Esophagus squamous epithelium (tissue), 5 donors: ENCODE data around the gene NIP7. TPM values are rescaled to one million over a fixed set of nuclear protein-coding genes. Genes with fewer than 3 reads are reported as not detected.
"Not testable (repeated sequence)": the region's sequence is repeated elsewhere in the genome, so short reads cannot be mapped to it uniquely, and the experiment has no call there.

Source experiments
- DNase-seq: peaks from one replicate; lab custom pipeline; 2025; lab: John Stamatoyannopoulos, UW
- H3K27ac ChIP-seq, 4 donors: fragments of 200-600 bp; sonication (generic); one replicate each; pipeline ENCODE4 v1.5.1; 2016 to 2019; ENCODE audit warnings: mild to moderate bottlenecking in 1 of 4
- H3K27me3 ChIP-seq, 4 donors: fragments of 200-600 bp; sonication (generic); 1 replicate in 3 of 4; 2 replicates in 1 of 4; pipeline versions ENCODE4 v1.5.1 to v1.6.0; 2017 to 2021; ENCODE audit warnings: antibody characterized with exemption in 1 of 4
- H3K36me3 ChIP-seq, 3 donors: fragments of 200-600 bp; sonication (generic); one replicate each; pipeline ENCODE4 v1.5.1; 2016 to 2019
- H3K4me1 ChIP-seq, 3 donors: fragments of 200-600 bp; sonication (generic); one replicate each; pipeline ENCODE4 v1.5.1; 2017 to 2019
- H3K4me3 ChIP-seq, 4 donors: fragments of 200-600 bp; sonication (generic); 1 replicate in 3 of 4; 2 replicates in 1 of 4; pipeline ENCODE4 v1.5.1; 2016 to 2019; ENCODE audit warnings: mild to moderate bottlenecking in 2 of 4, moderate library complexity in 1 of 4
- H3K9me3 ChIP-seq, 3 donors: fragments of 200-600 bp; sonication (generic); one replicate each; pipeline ENCODE4 v1.5.1; 2016 to 2019
- POLR2A ChIP-seq, 4 donors: fragments of 450-650 bp; IDR thresholded peaks; one replicate each; pipeline ENCODE4 v1.6.1; 2017; ENCODE audit warnings: antibody characterized with exemption in 4 of 4, mild to moderate bottlenecking in 4 of 4, moderate library complexity in 3 of 4
- WGBS, 2 donors: methylation state at CpG; one replicate each; pipeline ENCODE4 v1.1.5; 2018; 5-methylcytosine and 5-hydroxymethylcytosine counted together
- intact Hi-C: fragments of 100-400 bp; cut with DNase I; formaldehyde crosslinking; loops from one replicate; pipeline ENCODE4 v1.15.0; 2022
- total RNA-seq, 4 donors: library from RNA; depleted of rRNA; stranded (reverse); fragments of >200 nt; gene quantifications; one replicate each; pipeline ENCODE4 v1.1.0, GENCODE V29; 2016
- TF ChIP-seq, protein P1 (sequence below), 6 experiments: fragments of 450-650 bp in 4 of 6; fragments of 200-600 bp in 2 of 6; sonication (generic) in 2 of 6; IDR thresholded peaks; one replicate each; pipeline ENCODE4 v1.5.1; 2016 to 2019; ENCODE audit warnings: antibody characterized with exemption in 6 of 6, mild to moderate bottlenecking in 4 of 6, moderate library complexity in 4 of 6
- donor health status: DM: yes; HTN: yes; CAD: no.

Gene NIP7
- total RNA-seq, 4 donors from 2014 or later: 14.1 to 29.6 (median 25.5) TPM

DNA sequence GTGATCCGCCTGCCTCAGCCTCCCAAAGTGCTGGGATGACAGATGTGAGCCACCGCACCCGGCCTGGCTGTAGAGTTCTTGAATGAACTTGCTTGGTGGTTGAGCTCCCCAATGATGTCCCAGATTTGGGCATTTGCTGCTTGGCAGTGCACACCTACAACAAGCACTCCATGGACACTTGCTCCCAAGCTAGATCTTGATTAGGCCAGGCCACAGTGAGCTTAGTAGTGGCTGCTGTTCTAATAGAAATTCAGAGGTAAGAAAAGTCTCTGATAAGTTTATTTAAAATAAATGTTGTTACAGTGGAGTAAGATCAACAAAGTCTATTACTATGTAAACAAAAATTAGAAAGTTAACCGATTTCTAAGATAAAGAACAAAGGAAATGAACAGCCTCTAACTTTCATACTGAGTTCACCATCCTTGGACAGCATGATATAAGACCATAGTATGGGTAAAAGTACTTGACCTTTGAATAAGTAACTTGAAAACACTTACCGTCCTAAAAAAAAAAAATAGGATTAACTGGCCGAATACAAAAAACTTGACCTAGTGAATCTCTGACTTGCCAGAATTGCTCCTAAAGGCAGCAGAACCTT, 11.1 kb downstream of the NIP7 start:
- TF ChIP-seq POLR2A (IDR thresholded peaks at IDR 0.05): no peak
- TF ChIP-seq, protein P1, sequence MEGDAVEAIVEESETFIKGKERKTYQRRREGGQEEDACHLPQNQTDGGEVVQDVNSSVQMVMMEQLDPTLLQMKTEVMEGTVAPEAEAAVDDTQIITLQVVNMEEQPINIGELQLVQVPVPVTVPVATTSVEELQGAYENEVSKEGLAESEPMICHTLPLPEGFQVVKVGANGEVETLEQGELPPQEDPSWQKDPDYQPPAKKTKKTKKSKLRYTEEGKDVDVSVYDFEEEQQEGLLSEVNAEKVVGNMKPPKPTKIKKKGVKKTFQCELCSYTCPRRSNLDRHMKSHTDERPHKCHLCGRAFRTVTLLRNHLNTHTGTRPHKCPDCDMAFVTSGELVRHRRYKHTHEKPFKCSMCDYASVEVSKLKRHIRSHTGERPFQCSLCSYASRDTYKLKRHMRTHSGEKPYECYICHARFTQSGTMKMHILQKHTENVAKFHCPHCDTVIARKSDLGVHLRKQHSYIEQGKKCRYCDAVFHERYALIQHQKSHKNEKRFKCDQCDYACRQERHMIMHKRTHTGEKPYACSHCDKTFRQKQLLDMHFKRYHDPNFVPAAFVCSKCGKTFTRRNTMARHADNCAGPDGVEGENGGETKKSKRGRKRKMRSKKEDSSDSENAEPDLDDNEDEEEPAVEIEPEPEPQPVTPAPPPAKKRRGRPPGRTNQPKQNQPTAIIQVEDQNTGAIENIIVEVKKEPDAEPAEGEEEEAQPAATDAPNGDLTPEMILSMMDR (IDR thresholded peaks at IDR 0.05): no peak
- H3K36me3 ChIP-seq: peaks cover 0 to 52% (median 3%) of the 10 kb centered on the region in 3 donors
- H3K4me3 ChIP-seq: no peak overlapping the region
- H3K4me1 ChIP-seq: no peaks in the 10 kb centered on the region
- 67 to 80% methylated on average over 3 to 6 of the region's 6 CpGs for WGBS, 2 donors
- no peak overlapping the region for H3K27ac ChIP-seq
- intact Hi-C loops: no loop called here
- no peaks in the 10 kb centered on the region for H3K9me3 ChIP-seq
- no peak for DNase-seq
- no peaks in the 10 kb centered on the region for H3K27me3 ChIP-seq

DNA sequence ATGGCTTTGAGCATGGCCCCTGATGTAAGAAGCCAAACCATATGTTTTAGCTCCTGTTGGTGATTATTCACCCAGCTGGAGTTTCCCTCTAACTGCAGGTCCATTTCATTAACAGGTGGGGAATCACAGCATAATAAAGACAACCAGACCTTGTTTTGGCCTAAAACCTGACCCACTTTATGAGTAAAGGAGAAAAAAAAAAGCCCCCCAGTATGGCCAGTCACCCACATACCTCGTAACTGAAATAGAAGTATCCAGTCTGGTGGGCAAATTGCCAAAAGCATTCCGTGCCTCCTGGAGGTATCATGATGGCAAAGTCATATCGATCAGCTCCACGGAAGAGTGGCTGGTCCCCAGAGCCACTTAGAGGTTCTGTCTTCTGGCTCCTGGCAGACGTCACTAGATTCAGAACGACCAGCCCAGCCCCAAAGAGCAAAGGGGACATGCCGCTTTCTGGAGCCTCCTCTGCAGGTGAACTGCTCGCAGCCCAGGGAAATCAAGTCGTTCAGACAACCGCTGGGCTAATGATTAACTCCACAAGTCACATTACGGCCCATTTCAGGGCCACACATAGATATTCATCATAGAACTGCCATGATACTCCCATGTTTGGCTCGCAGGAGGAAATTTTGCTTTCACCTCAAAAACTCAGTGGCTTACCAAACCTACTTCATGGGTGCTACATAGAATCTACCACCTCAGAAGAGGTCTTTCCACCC, 11.9 kb downstream of the NIP7 start, which contains the start of gene TMED6:
Gene TMED6 (minus strand): TSS at position 478 of the 719 bp plus-strand sequence. CDS start 33 bp downstream, at position 445.
- no peaks in the 10 kb centered on the region for H3K4me1 ChIP-seq
- peaks cover 6 to 52% (median 7%) of the 10 kb centered on the region in 3 donors for H3K36me3 ChIP-seq
- no peaks in the 10 kb centered on the region for H3K27me3 ChIP-seq
- no peak within 1 kb of the TSS for H3K27ac ChIP-seq
- intact Hi-C loops: no loop called here
- DNase-seq: no peak
- WGBS, 2 donors: 83 to 89% methylated on average over 12 of the region's 12 CpGs
- TF ChIP-seq, protein P1 (IDR thresholded peaks at IDR 0.05): no peak
- no peak for TF ChIP-seq POLR2A (IDR thresholded peaks at IDR 0.05)
- no peaks in the 10 kb centered on the region for H3K9me3 ChIP-seq
- no peak within 1 kb of the TSS for H3K4me3 ChIP-seq

DNA sequence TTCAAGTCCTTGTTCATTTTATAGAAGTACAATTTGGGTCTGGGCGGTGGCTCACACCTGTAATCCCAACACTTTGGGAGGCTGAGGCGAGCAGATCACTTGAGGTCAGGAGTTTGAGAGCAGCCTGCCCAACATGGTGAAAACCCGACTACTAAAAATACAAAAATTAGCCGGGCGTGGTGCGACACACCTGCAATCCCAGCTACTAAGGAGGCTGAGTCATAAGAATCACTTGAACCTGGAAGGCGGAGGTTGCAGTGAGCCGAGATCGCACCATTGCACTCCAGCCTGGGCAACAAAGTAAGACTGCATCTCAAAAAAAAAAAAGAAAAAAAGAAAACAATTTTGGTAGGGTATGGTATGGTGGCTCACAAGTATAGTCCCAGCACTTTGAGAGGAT, 20.5 kb downstream of the NIP7 start:
- H3K4me3 ChIP-seq, DNase-seq, H3K27me3 ChIP-seq, H3K9me3 ChIP-seq, intact Hi-C loops, H3K4me1 ChIP-seq, H3K27ac ChIP-seq: not testable (repeated sequence)
- H3K36me3 ChIP-seq: peaks cover 19 to 23% (median 21%) of the 10 kb centered on the region in 3 donors
- WGBS, 2 donors: 60 to 86% methylated on average over 9 of the region's 9 CpGs

DNA sequence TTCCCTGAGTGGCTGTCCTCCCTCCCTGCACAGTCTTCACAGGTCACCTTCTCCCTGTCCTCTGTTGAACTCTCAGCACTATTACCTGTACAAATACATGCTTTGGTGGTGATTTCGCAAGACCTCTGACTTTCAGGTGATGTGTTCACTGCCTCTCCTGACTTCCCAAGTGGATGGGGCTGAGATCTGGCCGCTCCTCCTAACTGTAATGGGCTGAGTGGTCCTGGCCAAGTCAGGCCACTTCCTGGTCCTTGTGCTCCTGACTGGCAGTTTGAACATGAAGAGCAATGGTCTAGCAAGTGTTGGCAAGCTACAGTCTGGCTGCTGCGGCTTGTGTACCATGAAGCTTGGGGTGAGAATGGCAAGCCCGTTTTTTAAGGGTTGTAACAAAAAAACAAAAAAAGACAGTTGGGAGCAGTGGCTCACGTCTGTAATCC, 23.7 kb downstream of the NIP7 start:
- Histone ChIP-seq H3K4me1 (no peaks in the 10 kb centered on the region), H3K9me3 (no peaks in the 10 kb centered on the region), H3K36me3 (peaks cover 14 to 55% (median 32%) of the 10 kb centered on the region in 3 donors), H3K27me3 (no peaks in the 10 kb centered on the region), H3K27ac (no peak overlapping the region), H3K4me3 (no peak overlapping the region)
- intact Hi-C loops: no loop called here
- no peak for DNase-seq
- 86 to 94% methylated on average over 5 of the region's 5 CpGs for WGBS, 2 donors
- TF ChIP-seq POLR2A (IDR thresholded peaks at IDR 0.05): no peak
- TF ChIP-seq, protein P1 (IDR thresholded peaks at IDR 0.05): no peak

DNA sequence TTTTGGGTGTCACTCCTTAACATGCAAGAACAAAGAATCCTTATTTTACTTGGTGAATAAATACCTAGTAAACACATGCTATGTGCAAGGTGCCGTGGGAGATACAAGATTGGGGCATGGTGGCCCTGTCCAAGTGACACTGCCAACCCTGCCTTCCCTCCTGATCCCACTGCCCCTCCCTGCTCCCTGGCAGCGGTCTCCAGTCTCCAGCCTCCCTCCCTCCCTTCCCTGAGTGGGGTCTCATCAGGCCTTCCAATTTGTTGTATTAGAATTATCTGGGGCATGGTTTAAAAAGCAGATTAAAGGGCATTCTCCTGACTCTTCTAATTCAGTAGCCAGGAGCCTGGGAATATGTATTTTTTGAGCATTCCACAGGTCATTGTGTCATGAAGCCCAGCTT, 24.5 kb downstream of the NIP7 start:
- 92 to 93% methylated on average over 2 of the region's 2 CpGs for WGBS, 2 donors
- Histone ChIP-seq H3K27me3 (no peaks in the 10 kb centered on the region), H3K27ac (no peak overlapping the region), H3K4me1 (no peaks in the 10 kb centered on the region), H3K36me3 (peaks cover 14 to 63% (median 36%) of the 10 kb centered on the region in 3 donors), H3K4me3 (no peak overlapping the region), H3K9me3 (no peaks in the 10 kb centered on the region)
- intact Hi-C loops: no loop called here
- no peak for DNase-seq
- TF ChIP-seq, protein P1 (IDR thresholded peaks at IDR 0.05): no peak
- no peak for TF ChIP-seq POLR2A (IDR thresholded peaks at IDR 0.05)
